Superior temporal gyrus (tissue), 1 donor: Measurements from ENCODE around the gene FGFR4.

Experiments used
- DNase-seq: peaks from one replicate; pipeline ENCODE4 v3.0.0-alpha.2; 2016; ENCODE audit errors: extremely low spot score

The FGFR4 gene

DNA sequence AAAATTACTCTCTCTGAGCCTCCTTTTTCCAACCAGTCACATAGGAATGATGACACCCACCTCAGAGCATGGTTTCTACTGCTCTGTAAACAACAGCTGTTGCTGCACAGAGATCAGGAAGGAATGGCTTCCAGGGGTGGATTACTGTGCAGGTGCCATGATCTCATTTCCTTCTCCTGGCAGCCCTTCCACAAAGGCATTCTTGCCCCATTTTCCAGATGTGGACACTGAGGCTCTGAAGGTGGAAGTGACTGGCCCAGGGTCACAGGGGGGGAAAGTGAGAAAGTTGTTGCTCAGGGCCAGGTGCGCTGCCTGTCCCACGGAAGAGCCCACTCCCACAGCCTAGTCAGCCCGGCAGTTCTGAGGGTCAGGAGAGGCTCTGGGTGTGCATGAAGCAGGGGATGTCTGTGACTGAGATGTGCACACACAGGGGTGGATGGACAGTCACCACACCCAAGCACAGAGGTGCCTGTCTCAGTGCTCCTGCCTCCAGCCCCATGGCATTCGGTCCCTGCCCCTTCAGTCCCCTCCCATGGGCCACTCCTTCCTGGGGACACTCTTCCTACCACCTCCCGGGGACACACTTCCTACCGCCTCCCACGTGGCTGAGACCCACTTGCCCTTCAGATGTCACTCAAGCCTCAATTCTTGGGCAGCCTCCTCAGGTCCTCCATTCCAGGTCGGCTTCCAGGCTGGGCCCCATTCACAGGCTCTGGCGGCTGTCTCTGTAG, 17.0 kb downstream of the FGFR4 start:
- DNase-seq: no peak

DNA sequence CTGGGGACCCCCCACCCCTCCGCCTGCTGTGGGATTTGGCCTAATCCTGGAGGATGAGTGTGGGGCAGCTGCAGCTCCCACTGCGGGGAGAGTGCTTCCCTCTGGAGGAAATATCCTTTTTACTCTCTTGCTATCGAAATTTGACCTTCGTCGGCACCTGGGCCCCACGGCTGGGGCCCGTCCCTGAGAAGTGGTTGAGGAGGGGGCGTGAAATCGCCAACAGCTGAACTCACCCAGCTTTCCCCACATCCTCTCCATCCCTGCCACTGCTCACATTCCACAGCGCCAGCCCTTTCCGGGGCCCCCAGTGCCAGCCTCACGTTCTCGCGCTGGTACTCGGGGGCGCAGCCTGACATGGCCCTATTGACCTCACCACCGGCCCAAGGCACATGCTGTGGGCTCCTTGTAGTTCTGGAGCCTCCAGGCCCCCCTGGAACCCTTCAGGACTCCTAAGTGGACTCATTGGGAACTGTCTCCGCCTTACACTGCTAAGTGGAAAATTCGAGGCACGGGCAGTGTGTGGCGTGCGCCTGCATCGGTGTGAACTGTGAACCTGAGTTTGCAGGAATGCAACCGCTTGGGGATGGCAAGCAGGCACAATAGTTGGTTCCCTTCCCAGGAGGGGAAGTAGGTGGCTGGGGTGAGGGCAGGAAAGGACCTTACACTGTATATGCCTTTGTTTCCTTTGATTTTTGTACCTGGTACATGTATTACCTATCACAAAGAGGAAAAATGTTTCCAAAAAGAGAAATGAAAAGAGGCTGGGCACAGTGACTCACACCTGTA, 19.2 kb downstream of the FGFR4 start:
- no peak for DNase-seq

DNA sequence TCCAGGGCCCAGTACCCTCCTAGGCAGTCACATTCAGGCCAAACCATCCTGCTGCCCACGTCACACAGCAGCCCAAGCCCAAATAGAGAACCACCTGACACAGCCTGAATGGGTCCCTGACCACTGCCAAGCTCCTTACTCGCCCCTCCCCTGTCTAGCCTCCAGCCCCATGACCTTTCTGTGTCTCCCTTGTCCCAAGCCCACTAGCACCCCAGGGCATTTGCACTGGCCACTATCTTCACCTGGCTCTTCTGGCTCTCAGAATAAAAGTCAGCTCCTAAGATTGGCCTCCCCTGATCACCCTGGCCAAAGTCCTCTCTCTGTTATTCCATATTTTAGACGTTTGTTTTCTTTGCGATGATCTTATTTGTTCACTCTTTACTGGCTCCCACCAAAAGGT, 20.4 kb downstream of the FGFR4 start:
- DNase-seq: no peak

DNA sequence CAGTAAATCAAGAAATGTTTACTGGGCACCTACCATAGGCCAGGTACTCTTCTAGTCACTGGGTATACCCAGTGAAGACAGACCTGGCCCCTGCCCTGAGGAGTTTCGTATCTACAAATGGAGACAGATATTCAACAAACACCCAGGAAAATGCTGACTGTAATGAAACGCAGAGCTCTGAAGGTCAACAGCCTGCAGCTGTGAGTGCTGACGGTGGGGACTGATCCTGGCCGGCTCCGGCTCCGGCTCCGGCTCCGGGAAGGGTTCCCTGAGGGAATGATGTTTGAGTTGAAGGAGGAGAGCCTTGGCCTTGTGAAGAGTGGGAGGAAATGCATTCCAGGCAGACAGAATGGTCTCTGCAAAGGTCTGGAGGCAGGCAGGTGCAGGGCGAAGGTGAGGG, 23.1 kb downstream of the FGFR4 start:
- DNase-seq: no peak

DNA sequence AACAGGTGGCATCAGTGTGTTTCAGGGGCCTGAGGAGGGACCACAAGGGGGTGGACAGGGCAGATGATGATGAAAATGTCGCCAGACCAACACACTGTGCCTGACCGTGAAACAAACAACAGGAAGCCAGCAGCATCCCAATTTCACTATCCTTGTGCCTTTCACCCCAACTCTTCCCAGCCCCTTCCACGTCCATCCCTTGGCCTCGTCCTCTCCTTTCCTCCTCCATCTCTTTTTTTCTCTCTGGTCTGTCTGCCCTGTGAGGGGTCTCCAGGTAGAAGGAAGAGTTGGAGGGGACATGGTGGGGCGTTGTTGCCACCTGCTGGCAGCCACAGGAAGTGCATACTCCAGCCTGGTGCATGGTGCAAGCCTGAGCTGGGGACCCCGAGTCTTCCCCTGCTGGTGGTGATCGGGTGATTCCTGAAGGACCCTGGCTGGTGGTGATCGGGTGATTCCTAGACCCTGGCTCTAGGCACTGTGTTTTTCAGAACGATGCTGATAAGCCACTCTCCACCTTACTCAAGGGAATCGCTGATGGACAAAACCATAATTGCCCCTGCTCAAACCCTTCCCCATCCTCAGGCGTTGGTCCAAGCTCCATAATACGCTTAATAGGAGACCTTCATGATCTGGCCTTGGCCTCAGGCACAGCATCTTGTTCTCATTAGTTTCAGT, 25.1 kb downstream of the FGFR4 start:
- peak; percentile 72 for DNase-seq

DNA sequence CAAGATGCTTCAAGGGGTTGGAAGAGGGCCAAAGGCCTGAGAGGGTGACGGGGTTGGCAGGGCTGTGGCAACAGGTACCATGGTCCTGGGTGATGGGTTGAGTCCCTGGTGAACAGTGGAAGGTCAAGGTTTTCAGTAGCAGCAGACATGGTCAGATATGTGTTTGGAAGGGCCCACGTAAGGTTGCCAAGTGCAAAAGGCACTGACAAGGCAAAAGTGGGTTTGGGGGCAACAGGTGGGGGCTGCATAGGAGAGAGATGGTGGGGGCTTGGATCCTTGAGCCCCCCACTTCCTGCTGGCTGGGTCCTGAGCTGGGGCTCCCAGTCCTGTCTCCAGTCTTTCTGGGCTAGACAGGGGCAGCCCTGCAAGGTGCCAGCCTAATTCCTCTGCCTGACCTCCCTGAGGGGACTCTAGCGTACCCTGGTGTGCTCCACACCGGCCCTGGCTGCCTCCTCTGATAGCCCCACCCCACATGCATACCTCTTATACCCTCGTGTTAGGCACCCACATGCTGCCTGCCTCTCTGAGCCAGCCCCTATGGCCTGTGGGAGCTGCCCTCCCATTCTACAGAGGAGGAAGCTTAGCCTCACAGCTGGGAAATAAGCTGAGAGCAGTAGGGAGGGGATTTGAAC, 26.0 kb downstream of the FGFR4 start:
- DNase-seq: no peak

DNA sequence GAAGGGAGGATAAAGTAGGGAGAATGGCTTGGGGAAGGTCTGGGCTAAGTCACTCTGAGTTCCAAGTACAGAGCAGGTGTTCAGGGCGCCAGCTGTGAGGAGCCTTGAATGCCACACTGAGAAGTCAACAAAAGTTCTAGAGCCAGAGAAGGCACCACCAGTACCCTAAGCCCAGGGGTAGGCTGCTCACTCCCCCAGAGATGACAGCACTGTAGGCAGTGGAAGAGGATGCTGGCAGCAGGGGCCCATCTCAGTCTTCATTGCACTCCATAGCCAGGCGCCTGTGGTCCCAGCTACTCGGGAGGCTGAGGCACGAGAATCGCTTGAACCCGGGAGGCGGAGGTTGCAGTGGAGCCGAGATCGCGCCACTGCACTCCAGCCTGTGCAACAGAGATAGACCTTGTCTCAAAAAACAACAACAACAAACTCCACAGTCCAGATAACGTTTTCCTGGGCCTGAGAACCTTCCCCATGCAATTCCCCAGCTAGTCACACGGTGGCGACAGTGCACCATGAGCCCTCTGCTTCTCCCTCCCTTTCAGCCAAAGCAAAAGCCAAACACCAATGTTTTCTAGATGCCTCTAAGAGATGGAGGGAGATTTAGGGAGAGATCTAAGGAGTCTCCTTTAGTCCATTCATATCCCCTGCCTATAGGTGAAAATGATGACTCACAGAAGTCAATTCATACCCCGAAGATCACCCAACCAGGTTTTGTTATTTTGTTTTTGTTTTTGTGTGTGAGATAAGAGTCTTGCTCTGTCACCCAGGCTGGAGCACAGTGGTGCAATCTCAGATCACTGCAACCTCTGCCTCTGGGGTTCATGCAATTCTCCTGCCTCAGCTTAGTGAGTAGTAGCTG, 27.1 kb downstream of the FGFR4 start:
- DNase-seq: peak; percentile 93

DNA sequence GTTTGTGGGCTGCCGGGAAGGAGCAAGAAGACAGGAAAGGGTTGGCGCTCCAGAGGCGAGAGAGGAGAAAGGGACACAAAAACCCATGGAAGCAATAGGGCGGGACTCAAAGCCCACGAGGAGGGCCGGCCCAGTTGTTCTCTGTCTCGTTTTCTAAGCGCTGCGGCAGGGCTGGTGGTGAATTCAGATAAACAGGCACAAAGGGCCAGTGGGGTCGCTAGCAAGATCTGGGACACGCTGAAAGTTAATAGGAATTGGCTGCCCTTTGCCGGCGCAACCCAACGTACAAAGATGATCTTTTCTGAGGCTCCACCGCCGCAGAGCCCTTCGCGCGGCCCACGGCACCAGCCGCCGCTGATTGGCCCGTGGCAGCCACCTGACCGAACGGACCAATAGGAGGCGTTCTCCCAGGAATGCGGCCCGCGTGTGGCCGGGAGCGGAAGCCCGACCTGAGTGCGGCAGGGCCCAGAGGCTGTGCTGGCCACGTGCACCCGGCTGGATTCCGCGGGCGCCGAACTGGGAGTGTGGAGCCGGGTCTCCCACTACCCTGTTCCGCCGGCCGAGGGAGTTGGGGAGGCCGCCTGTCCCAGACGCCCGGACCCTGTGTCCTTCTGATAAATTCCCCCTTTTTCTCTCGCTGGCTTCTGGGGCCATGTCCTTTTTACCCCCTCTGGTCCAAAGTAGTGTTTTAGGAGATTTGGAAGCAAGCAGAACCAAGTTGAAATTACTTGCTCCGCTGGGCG, 30.1 kb downstream of the FGFR4 start:
- peak; percentile 93 for DNase-seq

DNA sequence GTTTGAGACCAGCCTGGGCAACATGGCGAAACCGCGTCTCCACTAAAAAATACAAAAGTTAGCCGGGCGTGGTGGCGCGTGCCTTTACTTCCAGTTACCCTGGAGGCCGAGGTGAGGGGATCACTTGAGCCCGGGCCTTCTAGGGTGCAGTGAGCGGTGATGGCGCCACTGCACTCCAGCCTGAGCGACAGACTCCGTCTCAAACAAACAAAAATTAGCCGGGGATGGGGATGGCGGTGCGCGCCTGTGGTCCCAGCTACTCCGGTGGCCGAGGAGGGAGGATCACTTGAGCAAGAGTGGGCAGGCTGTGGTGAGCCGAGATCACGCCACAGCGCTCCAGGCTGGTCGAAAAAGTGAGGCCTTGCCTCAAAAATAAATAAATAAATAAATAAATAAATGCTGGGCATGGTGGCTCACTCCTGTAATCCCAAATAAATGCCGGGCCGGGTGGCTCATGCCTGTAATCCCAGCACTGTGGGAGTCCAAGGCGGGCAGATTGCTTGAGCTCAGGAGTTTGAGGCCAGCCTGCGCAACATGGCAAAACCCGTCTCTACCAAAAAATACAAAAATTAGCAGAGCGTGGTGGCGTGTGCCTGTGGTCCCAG, 30.8 kb downstream of the FGFR4 start:
- no peak for DNase-seq

DNA sequence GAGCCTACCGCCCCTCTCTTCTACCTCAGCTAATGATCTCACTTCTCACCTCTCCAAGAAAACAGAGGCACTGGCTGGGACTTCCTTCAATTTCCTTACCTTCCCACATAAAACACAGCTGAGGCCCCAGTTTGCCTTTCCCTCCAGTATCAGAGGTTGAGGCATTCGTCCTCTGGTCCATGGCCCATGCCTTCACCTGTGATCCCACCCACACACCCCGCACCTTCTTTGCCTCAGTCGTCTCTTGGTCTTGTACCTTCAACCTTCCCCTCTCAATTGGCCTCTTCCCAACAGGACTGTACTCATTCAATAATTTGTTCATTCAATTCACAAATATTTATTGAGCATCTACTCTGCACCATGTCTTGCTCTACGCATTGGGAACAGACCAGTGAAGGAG, 35.9 kb downstream of the FGFR4 start:
- DNase-seq: no peak

DNA sequence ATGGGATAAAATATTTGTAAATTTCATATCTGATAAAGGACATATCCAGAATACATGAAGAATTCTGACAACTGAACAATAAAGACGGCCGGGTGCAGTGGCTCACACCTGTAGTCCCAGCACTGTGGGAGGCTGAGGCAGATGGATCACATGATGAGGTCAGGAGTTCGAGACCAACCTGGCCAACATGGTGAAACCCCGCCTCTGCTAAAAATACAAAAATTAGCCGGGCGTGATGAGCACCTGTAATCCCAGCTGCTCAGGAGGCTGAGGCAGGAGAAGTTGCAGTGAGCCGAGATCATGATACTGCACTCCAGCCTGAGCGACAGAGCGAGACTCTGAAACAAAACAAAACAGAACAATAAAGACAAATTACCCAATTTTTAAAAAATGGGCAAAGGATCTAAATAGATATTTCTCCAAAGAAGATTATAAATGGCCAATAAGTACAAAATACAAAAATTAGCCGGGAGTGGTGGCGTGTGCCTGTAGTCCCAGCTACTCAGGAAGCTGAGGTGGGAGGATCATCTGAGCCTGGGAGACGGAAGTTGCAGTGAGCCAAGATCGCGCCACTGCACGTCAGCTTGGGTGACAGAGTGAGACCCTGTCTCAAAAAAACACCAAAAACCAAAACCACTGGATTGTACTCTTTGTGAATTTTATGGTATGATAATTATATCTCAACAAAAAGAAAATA, 37.2 kb downstream of the FGFR4 start:
- DNase-seq: no peak

DNA sequence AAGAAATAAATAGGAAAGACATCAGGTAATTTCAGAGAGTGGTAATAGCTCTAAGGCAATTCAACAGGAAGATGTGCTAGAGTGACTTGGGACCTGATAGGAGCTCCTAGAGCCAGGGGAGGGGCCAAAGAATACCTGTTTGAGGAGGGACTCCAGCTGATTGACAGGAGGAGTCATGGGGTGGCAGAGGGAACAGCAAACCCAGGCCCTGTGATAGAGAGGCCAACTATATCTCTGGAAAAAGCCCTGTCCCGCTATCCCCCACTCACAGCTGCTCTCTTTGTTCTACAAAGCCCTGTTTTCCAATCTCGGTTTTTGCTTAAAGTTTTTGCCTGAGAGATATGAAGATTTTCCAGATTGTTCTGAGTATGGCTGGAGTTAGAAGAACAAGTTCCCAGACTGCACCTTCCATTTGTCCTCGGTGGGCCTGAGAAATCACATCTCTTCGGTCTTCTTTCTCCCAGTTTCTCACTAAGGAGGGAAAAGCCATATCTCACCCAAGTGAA, 37.8 kb downstream of the FGFR4 start:
- no peak for DNase-seq

DNA sequence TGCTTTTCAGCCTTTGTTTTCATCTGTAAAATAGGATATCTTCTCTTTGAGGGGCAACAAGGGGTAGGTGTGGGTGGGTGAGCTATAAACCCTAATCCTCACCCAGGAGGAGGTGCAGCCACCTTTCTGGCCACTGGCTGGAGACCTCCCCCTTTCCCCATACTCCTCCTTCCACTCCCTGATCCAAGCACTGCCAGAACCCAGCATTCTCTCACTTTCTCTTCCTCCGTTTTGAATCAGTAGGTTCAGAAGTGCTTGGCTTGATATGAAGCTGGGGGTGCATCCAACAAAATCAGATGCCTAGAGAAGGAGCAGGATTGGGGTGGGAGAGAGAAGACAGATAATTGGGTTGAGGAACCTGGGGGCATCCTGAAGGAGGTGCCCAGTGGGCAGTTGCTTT, 40.1 kb downstream of the FGFR4 start:
- DNase-seq: no peak

DNA sequence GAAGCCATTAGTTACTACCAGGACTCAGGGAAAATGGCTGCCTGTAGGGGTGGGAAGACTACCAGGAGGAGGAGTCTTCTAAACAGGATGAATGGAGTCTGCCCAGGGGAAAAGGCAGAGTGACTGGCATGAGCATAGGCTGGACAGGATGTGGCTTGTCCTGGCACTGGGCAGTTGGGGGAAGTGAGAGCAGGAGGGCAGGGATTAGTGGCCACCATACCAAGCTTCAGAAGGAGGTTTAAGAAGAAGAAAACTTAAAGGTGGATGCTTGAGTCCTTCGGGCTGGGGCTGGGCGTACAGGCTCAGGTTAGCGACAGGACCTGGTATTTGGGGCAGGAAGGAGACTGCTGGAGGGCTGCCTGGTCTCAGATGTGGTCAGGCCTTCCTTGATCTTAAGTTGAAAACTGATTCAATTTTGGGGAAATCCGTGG, 41.9 kb downstream of the FGFR4 start:
- no peak for DNase-seq

DNA sequence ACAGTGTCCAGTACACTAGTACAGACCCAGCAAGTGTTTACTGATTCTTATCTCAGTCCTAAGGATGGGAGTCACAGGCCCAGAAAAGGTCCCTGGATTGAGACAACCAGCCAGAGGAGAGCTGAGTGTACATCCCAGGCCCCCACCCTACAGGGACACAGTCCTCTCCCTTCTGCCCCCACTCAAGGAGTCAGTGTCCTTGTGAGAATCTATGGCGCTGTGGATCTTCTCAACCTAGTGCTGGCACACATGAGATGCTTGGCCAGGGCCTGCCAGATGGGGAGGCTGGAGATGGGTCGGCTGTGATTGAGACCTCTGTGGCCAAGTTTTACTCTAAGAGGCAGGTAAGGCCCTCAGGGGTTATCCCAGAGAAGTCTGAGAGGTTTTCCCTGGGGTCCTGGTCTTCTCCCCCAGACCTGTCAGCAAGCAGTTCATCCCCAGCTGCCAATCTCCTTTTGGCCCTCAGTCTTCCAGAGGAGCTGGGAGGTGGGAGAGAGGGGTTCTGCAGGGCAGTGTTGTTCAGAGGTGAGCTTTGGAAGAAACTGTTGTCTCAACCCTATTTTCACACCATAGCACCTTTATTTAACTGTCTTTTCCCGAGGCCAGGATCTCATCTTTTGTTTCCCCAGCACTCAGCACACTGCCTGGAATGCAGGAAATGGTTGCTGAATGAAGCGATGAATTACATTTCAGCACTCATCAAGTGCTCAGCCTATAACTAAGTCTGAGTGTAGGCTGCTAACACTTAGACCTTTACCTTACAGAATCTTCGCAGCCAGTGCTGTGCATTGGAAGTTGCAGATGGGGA, 43.7 kb downstream of the FGFR4 start:
- DNase-seq: no peak

DNA sequence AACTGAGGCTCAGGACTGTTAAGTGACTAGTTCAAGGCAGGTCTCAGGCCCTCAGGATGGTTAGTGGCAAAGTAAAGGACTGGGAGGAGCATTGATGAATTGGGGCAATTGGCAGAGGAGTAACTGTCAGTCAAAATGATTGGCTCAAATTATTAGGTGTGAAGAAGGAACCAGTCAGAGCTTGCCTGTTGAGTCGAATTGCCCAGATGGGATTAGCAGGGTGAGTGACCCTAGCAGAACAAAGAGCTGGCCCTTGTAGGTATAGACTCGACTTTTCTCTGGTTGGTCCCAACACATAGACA, 44.3 kb downstream of the FGFR4 start:
- DNase-seq: no peak

DNA sequence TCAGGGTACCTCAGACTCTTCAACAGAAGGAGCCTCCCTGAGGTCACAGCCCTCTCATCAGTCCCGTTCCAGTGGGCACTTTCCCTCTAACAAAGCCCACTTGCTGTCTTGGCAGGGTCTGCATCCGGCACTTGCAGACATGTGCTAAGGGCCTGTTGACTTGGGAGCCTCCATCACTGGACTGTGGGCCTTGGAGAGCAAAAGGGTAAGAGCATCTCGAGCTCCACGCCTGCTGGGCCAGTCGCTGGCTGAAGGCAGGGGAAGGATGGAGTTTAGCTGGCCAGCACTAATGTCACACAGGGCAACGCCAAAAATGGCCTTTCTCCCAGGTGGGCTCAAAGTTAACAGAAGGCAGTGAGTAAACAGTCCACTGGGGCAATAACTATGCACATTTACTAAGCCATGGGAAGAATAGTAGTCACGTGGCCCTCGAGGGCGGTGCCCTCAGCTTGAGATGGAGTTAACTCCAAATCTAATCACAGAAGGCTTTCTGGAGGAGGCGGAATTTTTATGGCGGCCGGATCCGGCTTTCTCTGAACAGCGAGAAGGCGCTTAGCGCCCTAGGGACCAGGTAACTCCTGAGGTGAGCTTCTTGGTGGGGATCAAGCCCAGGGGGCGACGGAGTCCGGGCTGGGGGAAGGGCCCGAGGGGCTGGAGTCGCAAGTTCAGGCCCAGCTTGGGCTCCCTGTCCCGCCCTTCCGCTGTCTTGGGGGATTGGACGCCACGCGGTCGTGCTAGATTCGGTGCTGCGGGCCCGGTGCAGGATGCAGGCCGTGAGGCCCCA, 44.8 kb downstream of the FGFR4 start:
- DNase-seq: no peak
